ENCODE results near the gene ARHGAP15.

The ARHGAP15 gene

GRCh38 chr2:143611336-143611735 is 482.1 kb downstream of the ARHGAP15 start:
- no peak for DNase-seq (ENCODE audit: low read depth in 2 of 2, low spot score in 1 of 2)

GRCh38 chr2:143615562-143615961 is 486.3 kb downstream of the ARHGAP15 start:
- DNase-seq (ENCODE audit: low read depth in 2 of 2, low spot score in 1 of 2) = no peak

- DNase-seq (ENCODE audit: low read depth in 2 of 2, low spot score in 1 of 2) = no peak
Observed at GRCh38 chr2:143616452-143616851, 487.2 kb downstream of the ARHGAP15 start.

GRCh38 chr2:143617803-143618415 is 488.7 kb downstream of the ARHGAP15 start:
- no peak for DNase-seq (ENCODE audit: low read depth in 2 of 2, low spot score in 1 of 2)

GRCh38 chr2:143622106-143622505 is 492.9 kb downstream of the ARHGAP15 start:
- no peak for DNase-seq (ENCODE audit: low read depth in 2 of 2, low spot score in 1 of 2)

GRCh38 chr2:143623231-143623908 is 494.2 kb downstream of the ARHGAP15 start:
- no peak for DNase-seq (ENCODE audit: low read depth in 2 of 2, low spot score in 1 of 2)

GRCh38 chr2:143623909-143624260 is 494.7 kb downstream of the ARHGAP15 start:
- DNase-seq (ENCODE audit: low read depth in 2 of 2, low spot score in 1 of 2) = no peak

- DNase-seq (ENCODE audit: low read depth in 2 of 2, low spot score in 1 of 2) = no peak
Observed at GRCh38 chr2:143629340-143629739, 500.1 kb downstream of the ARHGAP15 start.

GRCh38 chr2:143632751-143633374 is 503.6 kb downstream of the ARHGAP15 start:
- DNase-seq (ENCODE audit: low read depth in 2 of 2, low spot score in 1 of 2) = no peak

GRCh38 chr2:143633419-143633818 is 504.2 kb downstream of the ARHGAP15 start:
- no peak for DNase-seq (ENCODE audit: low read depth in 2 of 2, low spot score in 1 of 2)

- DNase-seq (ENCODE audit: low read depth in 2 of 2, low spot score in 1 of 2) = no peak
Observed at GRCh38 chr2:143635302-143635701, 506.1 kb downstream of the ARHGAP15 start.

GRCh38 chr2:143635936-143636335 is 506.7 kb downstream of the ARHGAP15 start:
- DNase-seq (ENCODE audit: low read depth in 2 of 2, low spot score in 1 of 2) = no peak

- no peak for DNase-seq (ENCODE audit: low read depth in 2 of 2, low spot score in 1 of 2)
Observed at GRCh38 chr2:143640826-143641225, 511.6 kb downstream of the ARHGAP15 start.

GRCh38 chr2:143645921-143646645 is 516.9 kb downstream of the ARHGAP15 start:
- no peak for DNase-seq (ENCODE audit: low read depth in 2 of 2, low spot score in 1 of 2)

- no peak for DNase-seq (ENCODE audit: low read depth in 2 of 2, low spot score in 1 of 2)
Observed at GRCh38 chr2:143649226-143649740, 520.1 kb downstream of the ARHGAP15 start.

- DNase-seq (ENCODE audit: low read depth in 2 of 2, low spot score in 1 of 2) = no peak
Observed at GRCh38 chr2:143652692-143653091, 523.5 kb downstream of the ARHGAP15 start.

- DNase-seq (ENCODE audit: low read depth in 2 of 2, low spot score in 1 of 2) = no peak
Observed at GRCh38 chr2:143668234-143668633, 539.0 kb downstream of the ARHGAP15 start.

- DNase-seq (ENCODE audit: low read depth in 2 of 2, low spot score in 1 of 2) = no peak
Observed at GRCh38 chr2:143674051-143674450, 544.8 kb downstream of the ARHGAP15 start.

GRCh38 chr2:143675021-143675420 is 545.8 kb downstream of the ARHGAP15 start:
- no peak for DNase-seq (ENCODE audit: low read depth in 2 of 2, low spot score in 1 of 2)

GRCh38 chr2:143679617-143680016 is 550.4 kb downstream of the ARHGAP15 start:
- DNase-seq (ENCODE audit: low read depth in 2 of 2, low spot score in 1 of 2) = no peak

- no peak for DNase-seq (ENCODE audit: low read depth in 2 of 2, low spot score in 1 of 2)
Observed at GRCh38 chr2:143680885-143681405, 551.7 kb downstream of the ARHGAP15 start.

All from stimulated activated CD8-positive, alpha-beta memory T cell treated with anti-CD3 and anti-CD28 coated beads, Interleukin-4, amount 100 ng/mL, for 4 hours (primary cell).